K562 (cell line): Measurements from ENCODE around the gene DDIT3. TPM values are rescaled to one million over a fixed set of nuclear protein-coding genes. Genes with fewer than 3 reads are reported as not detected.

Source experiments
- BCL6 ChIP-seq: fragments of 250-450 bp; sonication (Bioruptor Pico); IDR thresholded peaks from 2 replicates; pipeline ENCODE4 v1.4.0; 2020
- BRD9 ChIP-seq: fragments of 450-650 bp; IDR thresholded peaks from 2 replicates; pipeline ENCODE4 v1.6.1; 2018; ENCODE audit warnings: low read depth; ENCODE audit not compliant: partially characterized antibody
- PRDM10 ChIP-seq: fragments of 450-650 bp; IDR thresholded peaks from 2 replicates; pipeline ENCODE4 v1.6.1; 2018; ENCODE audit not compliant: partially characterized antibody
- TAF9B ChIP-seq: fragments of 450-650 bp; IDR thresholded peaks from 2 replicates; pipeline ENCODE4 v1.6.1; 2018; ENCODE audit warnings: mild to moderate bottlenecking; ENCODE audit not compliant: partially characterized antibody
- TEAD4 ChIP-seq, 2 experiments: sonication (generic) in 1 of 2; formaldehyde crosslinking in 1 of 2; IDR thresholded peaks; 2 replicates each; pipeline versions ENCODE4 v1.6.1 to v1.8.0; 2012 to 2022; ENCODE audit warnings: borderline replicate concordance in 1 of 2, inconsistent platforms in 1 of 2, low read length in 1 of 2, mild to moderate bottlenecking in 1 of 2, missing genetic modification reagents in 1 of 2
- ZNF146 ChIP-seq: IDR thresholded peaks from one replicate; pipeline ENCODE4 v1.6.1; 2018; ENCODE audit warnings: missing compliant biosample characterization; ENCODE audit not compliant: unreplicated experiment
- ZNF280A ChIP-seq: fragments of 450-650 bp; IDR thresholded peaks from 2 replicates; pipeline ENCODE4 v1.6.1; 2018; ENCODE audit warnings: mild to moderate bottlenecking, low read depth; ENCODE audit not compliant: partially characterized antibody
- polyA plus RNA-seq, 8 experiments: library from polyadenylated mRNA; depleted of rRNA in 4 of 8; stranded (reverse) in 5 of 8; unstranded in 3 of 8; fragments of >200 nt; fragmentation: Nextera tagmentation in 2 of 8; fragmentation: Illumina TruSeq in 1 of 8; extraction: Ambion mirVana in 2 of 8; extraction: Trizol in 1 of 8; gene quantifications; 2 replicates each; pipeline versions ENCODE4 v1.2.1 to v1.2.3, GENCODE V29; 2011 to 2014; ENCODE audit warnings: inconsistent platforms in 1 of 8, missing spikeins in 1 of 8
- total RNA-seq, 7 experiments: library from RNA; depleted of rRNA in 6 of 7; stranded (reverse); fragments of >200 nt in 6 of 7; fragmentation: Illumina TruSeq in 2 of 7; extraction: Trizol in 2 of 7; gene quantifications; 2 replicates each; pipeline versions ENCODE4 v1.2.1 to v1.2.3, GENCODE V29; 2011 to 2021; ENCODE audit warnings: low replicate concordance in 1 of 7
- TF ChIP-seq, protein P1 (sequence below): fragments of 200-600 bp; sonication (generic); IDR thresholded peaks from one replicate; pipeline ENCODE4 v1.6.1; 2012; ENCODE audit warnings: mild to moderate bottlenecking, low read depth, low read length, inconsistent platforms
- TF ChIP-seq, protein P2 (sequence below): fragments of 250-450 bp; sonication (Bioruptor Pico); IDR thresholded peaks from 2 replicates; pipeline ENCODE4 v1.8.0; 2022; ENCODE audit warnings: inconsistent platforms

The DDIT3 gene
- total and polyA plus RNA-seq, 9 of the 15 experiments (the other 6 are each of a cell fraction or from before 2014, with no cell fraction given) = 59.1 to 272 (median 89.9) TPM

GRCh38 chr12:57552306-57552651 lies 32.0 kb upstream of the DDIT3 start (continued):
- TF ChIP-seq, protein P1, sequence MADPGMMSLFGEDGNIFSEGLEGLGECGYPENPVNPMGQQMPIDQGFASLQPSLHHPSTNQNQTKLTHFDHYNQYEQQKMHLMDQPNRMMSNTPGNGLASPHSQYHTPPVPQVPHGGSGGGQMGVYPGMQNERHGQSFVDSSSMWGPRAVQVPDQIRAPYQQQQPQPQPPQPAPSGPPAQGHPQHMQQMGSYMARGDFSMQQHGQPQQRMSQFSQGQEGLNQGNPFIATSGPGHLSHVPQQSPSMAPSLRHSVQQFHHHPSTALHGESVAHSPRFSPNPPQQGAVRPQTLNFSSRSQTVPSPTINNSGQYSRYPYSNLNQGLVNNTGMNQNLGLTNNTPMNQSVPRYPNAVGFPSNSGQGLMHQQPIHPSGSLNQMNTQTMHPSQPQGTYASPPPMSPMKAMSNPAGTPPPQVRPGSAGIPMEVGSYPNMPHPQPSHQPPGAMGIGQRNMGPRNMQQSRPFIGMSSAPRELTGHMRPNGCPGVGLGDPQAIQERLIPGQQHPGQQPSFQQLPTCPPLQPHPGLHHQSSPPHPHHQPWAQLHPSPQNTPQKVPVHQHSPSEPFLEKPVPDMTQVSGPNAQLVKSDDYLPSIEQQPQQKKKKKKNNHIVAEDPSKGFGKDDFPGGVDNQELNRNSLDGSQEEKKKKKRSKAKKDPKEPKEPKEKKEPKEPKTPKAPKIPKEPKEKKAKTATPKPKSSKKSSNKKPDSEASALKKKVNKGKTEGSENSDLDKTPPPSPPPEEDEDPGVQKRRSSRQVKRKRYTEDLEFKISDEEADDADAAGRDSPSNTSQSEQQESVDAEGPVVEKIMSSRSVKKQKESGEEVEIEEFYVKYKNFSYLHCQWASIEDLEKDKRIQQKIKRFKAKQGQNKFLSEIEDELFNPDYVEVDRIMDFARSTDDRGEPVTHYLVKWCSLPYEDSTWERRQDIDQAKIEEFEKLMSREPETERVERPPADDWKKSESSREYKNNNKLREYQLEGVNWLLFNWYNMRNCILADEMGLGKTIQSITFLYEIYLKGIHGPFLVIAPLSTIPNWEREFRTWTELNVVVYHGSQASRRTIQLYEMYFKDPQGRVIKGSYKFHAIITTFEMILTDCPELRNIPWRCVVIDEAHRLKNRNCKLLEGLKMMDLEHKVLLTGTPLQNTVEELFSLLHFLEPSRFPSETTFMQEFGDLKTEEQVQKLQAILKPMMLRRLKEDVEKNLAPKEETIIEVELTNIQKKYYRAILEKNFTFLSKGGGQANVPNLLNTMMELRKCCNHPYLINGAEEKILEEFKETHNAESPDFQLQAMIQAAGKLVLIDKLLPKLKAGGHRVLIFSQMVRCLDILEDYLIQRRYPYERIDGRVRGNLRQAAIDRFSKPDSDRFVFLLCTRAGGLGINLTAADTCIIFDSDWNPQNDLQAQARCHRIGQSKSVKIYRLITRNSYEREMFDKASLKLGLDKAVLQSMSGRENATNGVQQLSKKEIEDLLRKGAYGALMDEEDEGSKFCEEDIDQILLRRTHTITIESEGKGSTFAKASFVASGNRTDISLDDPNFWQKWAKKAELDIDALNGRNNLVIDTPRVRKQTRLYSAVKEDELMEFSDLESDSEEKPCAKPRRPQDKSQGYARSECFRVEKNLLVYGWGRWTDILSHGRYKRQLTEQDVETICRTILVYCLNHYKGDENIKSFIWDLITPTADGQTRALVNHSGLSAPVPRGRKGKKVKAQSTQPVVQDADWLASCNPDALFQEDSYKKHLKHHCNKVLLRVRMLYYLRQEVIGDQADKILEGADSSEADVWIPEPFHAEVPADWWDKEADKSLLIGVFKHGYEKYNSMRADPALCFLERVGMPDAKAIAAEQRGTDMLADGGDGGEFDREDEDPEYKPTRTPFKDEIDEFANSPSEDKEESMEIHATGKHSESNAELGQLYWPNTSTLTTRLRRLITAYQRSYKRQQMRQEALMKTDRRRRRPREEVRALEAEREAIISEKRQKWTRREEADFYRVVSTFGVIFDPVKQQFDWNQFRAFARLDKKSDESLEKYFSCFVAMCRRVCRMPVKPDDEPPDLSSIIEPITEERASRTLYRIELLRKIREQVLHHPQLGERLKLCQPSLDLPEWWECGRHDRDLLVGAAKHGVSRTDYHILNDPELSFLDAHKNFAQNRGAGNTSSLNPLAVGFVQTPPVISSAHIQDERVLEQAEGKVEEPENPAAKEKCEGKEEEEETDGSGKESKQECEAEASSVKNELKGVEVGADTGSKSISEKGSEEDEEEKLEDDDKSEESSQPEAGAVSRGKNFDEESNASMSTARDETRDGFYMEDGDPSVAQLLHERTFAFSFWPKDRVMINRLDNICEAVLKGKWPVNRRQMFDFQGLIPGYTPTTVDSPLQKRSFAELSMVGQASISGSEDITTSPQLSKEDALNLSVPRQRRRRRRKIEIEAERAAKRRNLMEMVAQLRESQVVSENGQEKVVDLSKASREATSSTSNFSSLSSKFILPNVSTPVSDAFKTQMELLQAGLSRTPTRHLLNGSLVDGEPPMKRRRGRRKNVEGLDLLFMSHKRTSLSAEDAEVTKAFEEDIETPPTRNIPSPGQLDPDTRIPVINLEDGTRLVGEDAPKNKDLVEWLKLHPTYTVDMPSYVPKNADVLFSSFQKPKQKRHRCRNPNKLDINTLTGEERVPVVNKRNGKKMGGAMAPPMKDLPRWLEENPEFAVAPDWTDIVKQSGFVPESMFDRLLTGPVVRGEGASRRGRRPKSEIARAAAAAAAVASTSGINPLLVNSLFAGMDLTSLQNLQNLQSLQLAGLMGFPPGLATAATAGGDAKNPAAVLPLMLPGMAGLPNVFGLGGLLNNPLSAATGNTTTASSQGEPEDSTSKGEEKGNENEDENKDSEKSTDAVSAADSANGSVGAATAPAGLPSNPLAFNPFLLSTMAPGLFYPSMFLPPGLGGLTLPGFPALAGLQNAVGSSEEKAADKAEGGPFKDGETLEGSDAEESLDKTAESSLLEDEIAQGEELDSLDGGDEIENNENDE = no peak
- TF ChIP-seq, protein P2, sequence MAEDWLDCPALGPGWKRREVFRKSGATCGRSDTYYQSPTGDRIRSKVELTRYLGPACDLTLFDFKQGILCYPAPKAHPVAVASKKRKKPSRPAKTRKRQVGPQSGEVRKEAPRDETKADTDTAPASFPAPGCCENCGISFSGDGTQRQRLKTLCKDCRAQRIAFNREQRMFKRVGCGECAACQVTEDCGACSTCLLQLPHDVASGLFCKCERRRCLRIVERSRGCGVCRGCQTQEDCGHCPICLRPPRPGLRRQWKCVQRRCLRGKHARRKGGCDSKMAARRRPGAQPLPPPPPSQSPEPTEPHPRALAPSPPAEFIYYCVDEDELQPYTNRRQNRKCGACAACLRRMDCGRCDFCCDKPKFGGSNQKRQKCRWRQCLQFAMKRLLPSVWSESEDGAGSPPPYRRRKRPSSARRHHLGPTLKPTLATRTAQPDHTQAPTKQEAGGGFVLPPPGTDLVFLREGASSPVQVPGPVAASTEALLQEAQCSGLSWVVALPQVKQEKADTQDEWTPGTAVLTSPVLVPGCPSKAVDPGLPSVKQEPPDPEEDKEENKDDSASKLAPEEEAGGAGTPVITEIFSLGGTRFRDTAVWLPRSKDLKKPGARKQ (CRISPR knock-in tag) = no peak
- TF ChIP-seq TEAD4 (IDR thresholded peaks at IDR 0.05; ENCODE audit: low read length) (peak; percentile 95), TEAD4 (CRISPR knock-in tag; IDR thresholded peaks at IDR 0.05; ENCODE audit: borderline replicate concordance) (no peak), TAF9B (peak; percentile 31), PRDM10 (peak; percentile 79), BRD9 (no peak), BCL6 (CRISPR knock-in tag) (no peak), ZNF280A (no peak), ZNF146 (no peak)
